HCT116 (cell line): ENCODE results near the gene SEC31B. TPM values are rescaled to one million over a fixed set of nuclear protein-coding genes. Genes with fewer than 3 reads are reported as not detected.

Experiments used
- ATAC-seq: fragments of 200-7000 bp; cut with Tn5 transposase; 2 replicates; pipeline ENCODE4 v1.9.1; 2020; ENCODE audit warnings: mild to moderate bottlenecking, moderate library complexity
- BruUV-seq: library from RNA; stranded (reverse); fragments of 400-500 nt; replicated peaks from 2 replicates; lab custom pipeline; 2021; lab: Mats Ljungman, UMichigan
- CTCF ChIA-PET: fragments of 300-600 bp; sonication (Branson Sonifier 250); formaldehyde crosslinking; loops from one replicate; lab custom pipeline; 2021; ENCODE audit warnings: antibody characterized with exemption; lab: Charles Lee
- POLR2A ChIA-PET: fragments of 300-600, 350-600 bp; sonication (Branson Sonifier 250); formaldehyde crosslinking; loops from one replicate; lab custom pipeline; 2021; ENCODE audit warnings: antibody characterized with exemption; lab: Charles Lee
- RAD21 ChIA-PET, 2 experiments: fragments of 300-600 bp; sonication (Branson Sonifier 250); formaldehyde crosslinking; loops; one replicate each; lab custom pipeline; 2023; ENCODE audit warnings: low total read pairs in 2 of 2; ENCODE audit not compliant: uncharacterized antibody in 2 of 2, unreplicated experiment in 2 of 2, low non-redundant PET in 1 of 2; lab: Charles Lee
- DNase-seq: peaks from one replicate; pipeline ENCODE4 v3.0.0-alpha.2; 2010; ENCODE audit warnings: low read depth, low spot score
- H2AFZ ChIP-seq: fragments of 200-600 bp; shearing (Covaris generic), sonication (generic); 2 replicates; pipeline ENCODE4 v1.6.1; 2017; ENCODE audit warnings: low read depth, mixed run types, mixed read lengths, antibody characterized with exemption, low read length; ENCODE audit not compliant: poor library complexity, severe bottlenecking
- H3K27ac ChIP-seq: 2 replicates; pipeline ENCODE4 v1.5.1; 2012; ENCODE audit warnings: low read depth, low read length
- H3K27me3 ChIP-seq: fragments of 200-600 bp; sonication (generic); 2 replicates; pipeline ENCODE4 v1.6.1; 2016; ENCODE audit warnings: mixed run types, low read length, mixed read lengths; ENCODE audit not compliant: insufficient read depth
- H3K36me3 ChIP-seq, 2 experiments: fragments of 200-500 bp in 1 of 2; fragments of 200-600 bp in 1 of 2; sonication (Bioruptor generic) in 1 of 2; sonication (generic) in 1 of 2; 2 replicates each; pipeline versions ENCODE4 v1.5.1 to v1.6.1; 2014 to 2016; ENCODE audit warnings: low read length in 2 of 2, inconsistent platforms in 1 of 2, mixed read lengths in 1 of 2, mixed run types in 1 of 2; ENCODE audit not compliant: insufficient read depth in 2 of 2, control insufficient read depth in 1 of 2
- H3K4me1 ChIP-seq, 2 experiments: fragments of 200-600 bp in 1 of 2; sonication (generic) in 1 of 2; 2 replicates each; pipeline versions ENCODE4 v1.5.1 to v1.6.1; 2012 to 2017; ENCODE audit warnings: low read length in 2 of 2, inconsistent platforms in 1 of 2, mild to moderate bottlenecking in 1 of 2, mixed read lengths in 1 of 2, mixed run types in 1 of 2, moderate library complexity in 1 of 2; ENCODE audit not compliant: insufficient read depth in 2 of 2, control insufficient read depth in 1 of 2
- H3K4me2 ChIP-seq: fragments of 200-600 bp; sonication (generic); 2 replicates; pipeline ENCODE4 v1.6.1; 2017; ENCODE audit warnings: mixed run types, low read length, mixed read lengths
- H3K4me3 ChIP-seq, 2 experiments: fragments of 200-600 bp in 1 of 2; sonication (generic) in 1 of 2; replicated peaks in 1 of 2; 2 replicates each; pipeline ENCODE4 v1.5.1; 2011 to 2016; ENCODE audit warnings: low read length in 2 of 2, control low read depth in 1 of 2, low read depth in 1 of 2, mild to moderate bottlenecking in 1 of 2, mixed read lengths in 1 of 2, mixed run types in 1 of 2
- H3K79me2 ChIP-seq: fragments of 200-600 bp; sonication (generic); 2 replicates; pipeline ENCODE4 v1.6.1; 2017; ENCODE audit warnings: mild to moderate bottlenecking, mixed run types, low read length, moderate library complexity, mixed read lengths; ENCODE audit not compliant: insufficient read depth
- H3K9ac ChIP-seq: fragments of 200-600 bp; sonication (generic); 2 replicates; pipeline ENCODE4 v1.6.1; 2016; ENCODE audit warnings: low read length, mixed read lengths
- H3K9me2 ChIP-seq: fragments of 200-600 bp; sonication (generic), shearing (Covaris generic); 2 replicates; pipeline ENCODE4 v1.6.1; 2017; ENCODE audit warnings: mixed run types, mild to moderate bottlenecking, moderate library complexity; ENCODE audit not compliant: insufficient read depth
- H3K9me3 ChIP-seq, 2 experiments: fragments of 200-500 bp in 1 of 2; fragments of 200-600 bp in 1 of 2; sonication (Bioruptor generic) in 1 of 2; sonication (generic) in 1 of 2; 2 replicates each; pipeline ENCODE4 v1.6.1; 2014 to 2017; ENCODE audit warnings: low read length in 2 of 2, mixed read lengths in 2 of 2, inconsistent platforms in 1 of 2, low read depth in 1 of 2, mild to moderate bottlenecking in 1 of 2, mixed run types in 1 of 2, moderate library complexity in 1 of 2; ENCODE audit not compliant: control insufficient read depth in 1 of 2, insufficient read depth in 1 of 2
- H4K20me1 ChIP-seq: fragments of 200-600 bp; sonication (generic), shearing (Covaris generic); 2 replicates; pipeline ENCODE4 v1.6.1; 2017; ENCODE audit warnings: mixed run types, mild to moderate bottlenecking, moderate library complexity; ENCODE audit not compliant: insufficient read depth
- CBX3 ChIP-seq: IDR thresholded peaks from 2 replicates; pipeline ENCODE4 v1.6.1; 2012; ENCODE audit warnings: low read depth
- CEBPB ChIP-seq: IDR thresholded peaks from 2 replicates; pipeline ENCODE4 v1.6.1; 2012; ENCODE audit warnings: low read depth
- CTCF ChIP-seq, 3 experiments: fragments of 200-600 bp in 1 of 3; sonication (generic) in 1 of 3; IDR thresholded peaks in 2 of 3; conservative IDR thresholded peaks in 1 of 3; 2 replicates each; pipeline ENCODE4 v1.5.1; 2012 to 2017; ENCODE audit warnings: low read depth in 2 of 3, low read length in 2 of 3, antibody characterized with exemption in 1 of 3, borderline replicate concordance in 1 of 3, control low read depth in 1 of 3, mild to moderate bottlenecking in 1 of 3, mixed read lengths in 1 of 3, mixed run types in 1 of 3, moderate library complexity in 1 of 3; ENCODE audit not compliant: insufficient read depth in 1 of 3
- ELF1 ChIP-seq: IDR thresholded peaks from 2 replicates; pipeline ENCODE4 v1.6.1; 2012; ENCODE audit warnings: low read depth, borderline replicate concordance
- EZH2 ChIP-seq: fragments of 200-600 bp; sonication (generic); IDR thresholded peaks from 2 replicates; pipeline ENCODE4 v1.6.1; 2017; ENCODE audit warnings: antibody characterized with exemption, mixed run types
- FOSL1 ChIP-seq: IDR thresholded peaks from 2 replicates; pipeline ENCODE4 v1.6.1; 2012; ENCODE audit warnings: low read depth
- JUND ChIP-seq: IDR thresholded peaks from 2 replicates; pipeline ENCODE4 v1.6.1; 2012
- MAX ChIP-seq: IDR thresholded peaks from 2 replicates; pipeline ENCODE4 v1.6.1; 2012
- POLR2AphosphoS5 ChIP-seq: IDR thresholded peaks from 2 replicates; pipeline ENCODE4 v1.6.1; 2011; ENCODE audit warnings: mild to moderate bottlenecking, low read depth, low read length, moderate library complexity
- REST ChIP-seq: IDR thresholded peaks from 2 replicates; pipeline ENCODE4 v1.6.1; 2012; ENCODE audit warnings: low read depth
- SIN3A ChIP-seq: IDR thresholded peaks from 2 replicates; pipeline ENCODE4 v1.6.1; 2012; ENCODE audit warnings: low read depth
- YY1 ChIP-seq: IDR thresholded peaks from 2 replicates; pipeline ENCODE4 v1.6.1; 2011; ENCODE audit warnings: low read length, low read depth, moderate library complexity, mild to moderate bottlenecking; ENCODE audit not compliant: insufficient replicate concordance; ENCODE audit errors: extremely low read depth
- ZNF274 ChIP-seq: fragments of 200-500 bp; sonication (Bioruptor generic); IDR thresholded peaks from 2 replicates; pipeline ENCODE4 v1.6.1; 2014; ENCODE audit warnings: mild to moderate bottlenecking, low read depth, low read length, inconsistent platforms
- intact Hi-C: fragments of 100-400 bp; cut with micrococcal nuclease; formaldehyde crosslinking; loops from 2 replicates; pipeline ENCODE4 v1.10.0; 2022
- total RNA-seq: library from RNA; stranded (reverse); gene quantifications from one replicate; pipeline ENCODE4 v1.2.1, GENCODE V29; 2021; ENCODE audit not compliant: unreplicated experiment

SEC31B gene
- total RNA-seq, 1 experiment from 2014 or later, result 30.9 TPM

GRCh38 chr10:100506596-100507356 is 12.9 kb downstream of the SEC31B start:
- TF ChIP-seq FOSL1 (0 out of 2 replicates have a peak, but pooled peaks have one; percentile 31), MAX (no peak), EZH2 (no peak), ELF1 (no peak), JUND (no peak)
- TF ChIP-seq, all 23 proteins: peak for 1
- Histone ChIP-seq H3K4me2 (no peak overlapping the region), H2AFZ (no peak overlapping the region), H3K4me3 (no peak overlapping the region), H3K79me2 (no peaks in the 10 kb centered on the region), H3K9me2 (no peaks in the 10 kb centered on the region), H3K36me3 (peaks cover 19 to 33% of the 10 kb centered on the region in 2 experiments; a peak in 3 of 4 replicates), H3K9ac (no peak overlapping the region), H3K4me1 (peaks cover 0 to 4% of the 10 kb centered on the region in 2 experiments; a peak in 1 of 4 replicates), H4K20me1 (no peaks in the 10 kb centered on the region), H3K27me3 (no peaks in the 10 kb centered on the region), H3K27ac (no peak overlapping the region), H3K9me3 (no peaks in the 10 kb centered on the region)
- ChIA-PET CTCF (interaction anchor here (1.9 to 2.7 kb wide), 3 partner anchors 12 to 162 kb away, joined by 7 to 30 read pairs (median 27); no protein-coding TSS in a partner anchor), RAD21 (no interaction called here), POLR2A (no interaction called here)
- intact Hi-C loops, result no loop called here
- no TSS peak for BruUV-seq
- DNase-seq (no peak), ATAC-seq (no peak)

GRCh38 chr10:100505164-100505563 is 14.5 kb downstream of the SEC31B start:
- no peaks in the 10 kb centered on the region for H3K79me2 ChIP-seq
- POLR2A ChIA-PET, result no interaction called here
- CTCF ChIA-PET, result interaction anchor here (1.1 to 1.9 kb wide), 2 partner anchors 12 to 14 kb away, joined by 3 to 7 read pairs; no protein-coding TSS in a partner anchor
- no peak overlapping the region for H3K4me3 ChIP-seq
- no peak overlapping the region for H3K27ac ChIP-seq
- no peaks in the 10 kb centered on the region for H3K9me2 ChIP-seq
- no peaks in the 10 kb centered on the region for H3K9me3 ChIP-seq
- DNase-seq, result no peak
- H3K9ac ChIP-seq, result no peak overlapping the region
- H3K4me2 ChIP-seq, result no peak overlapping the region
- H4K20me1 ChIP-seq, result no peaks in the 10 kb centered on the region
- RAD21 ChIA-PET, result no interaction called here
- no peaks in the 10 kb centered on the region for H3K27me3 ChIP-seq
- no peak for ATAC-seq
- peaks cover 22 to 41% of the 10 kb centered on the region in 2 experiments; a peak in 3 of 4 replicates for H3K36me3 ChIP-seq
- peaks cover 0 to 4% of the 10 kb centered on the region in 2 experiments; a peak in 1 of 4 replicates for H3K4me1 ChIP-seq
- intact Hi-C loops, result no loop called here
- no peak overlapping the region for H2AFZ ChIP-seq
- BruUV-seq, result no TSS peak
- TF ChIP-seq REST (no peak), ZNF274 (no peak), SIN3A (no peak), POLR2AphosphoS5 (no peak), CBX3 (no peak), CTCF (IDR thresholded peaks at IDR 0.05 in 2 of 3, conservative IDR thresholded peaks at IDR 0.05 in 1 of 3; ENCODE audit: borderline replicate concordance in 1 of 3, insufficient read depth in 1 of 3, low read depth in 2 of 3, low read length in 2 of 3) (no peak), FOSL1 (no peak), CEBPB (no peak), YY1 (no peak), EZH2 (no peak), MAX (no peak)
